Adipocyte (in vitro differentiated cells): ENCODE results near the gene TP53TG5.
A peak's percentile ranks its signal among the peaks of the same experiment; 100 is the strongest.

ENCODE experiments used
- DNase-seq: peaks from one replicate; pipeline ENCODE4 v3.0.0-alpha.2; 2015; ENCODE audit warnings: low read depth
- H3K27me3 ChIP-seq: replicated peaks from 2 replicates; pipeline ENCODE4 v1.7.0; 2013; ENCODE audit warnings: mild to moderate bottlenecking, low read length, moderate library complexity; ENCODE audit not compliant: control insufficient read depth, insufficient read depth
- H3K36me3 ChIP-seq: 2 replicates; pipeline ENCODE4 v1.7.0; 2013; ENCODE audit warnings: low read length, mild to moderate bottlenecking, moderate library complexity; ENCODE audit not compliant: control insufficient read depth, insufficient read depth, severe bottlenecking
- H3K4me1 ChIP-seq: 2 replicates; pipeline ENCODE4 v1.7.0; 2013; ENCODE audit warnings: mild to moderate bottlenecking, low read length, moderate library complexity; ENCODE audit not compliant: control insufficient read depth, insufficient read depth
- H3K4me3 ChIP-seq: 2 replicates; pipeline ENCODE4 v1.7.0; 2013; ENCODE audit warnings: mild to moderate bottlenecking, low read length, moderate library complexity
- H3K9ac ChIP-seq: 2 replicates; pipeline ENCODE4 v1.7.0; 2013; ENCODE audit warnings: mild to moderate bottlenecking, low read length, moderate library complexity
- H3K9me3 ChIP-seq: 2 replicates; pipeline ENCODE4 v1.7.0; 2013; ENCODE audit warnings: mild to moderate bottlenecking, low read length, moderate library complexity; ENCODE audit not compliant: control insufficient read depth

The TP53TG5 gene

GRCh38 chr20:45341939-45342854, 35.9 kb downstream of the TP53TG5 start:
- peak overlapping the region; percentile 95 for H3K4me3 ChIP-seq
- DNase-seq = peak; percentile 63
- H3K36me3 ChIP-seq = peaks cover 16% of the 10 kb centered on the region
- no peaks in the 10 kb centered on the region for H3K27me3 ChIP-seq
- peak overlapping the region; percentile 78 for H3K9ac ChIP-seq
- H3K9me3 ChIP-seq = no peaks in the 10 kb centered on the region
- peaks cover 94% of the 10 kb centered on the region for H3K4me1 ChIP-seq

- peak overlapping the region; percentile 78 for H3K9ac ChIP-seq
- H3K4me3 ChIP-seq = peak overlapping the region; percentile 61
- peaks cover 16% of the 10 kb centered on the region for H3K36me3 ChIP-seq
- no peak for DNase-seq
- H3K4me1 ChIP-seq = peaks cover 94% of the 10 kb centered on the region
- H3K9me3 ChIP-seq = no peaks in the 10 kb centered on the region
- no peaks in the 10 kb centered on the region for H3K27me3 ChIP-seq
These were observed 36.6 kb downstream of the TP53TG5 start for GRCh38 chr20:45341579-45341938.

- DNase-seq = no peak
- H3K9ac ChIP-seq = peak overlapping the region; percentile 78
- no peak overlapping the region for H3K4me3 ChIP-seq
- peaks cover 94% of the 10 kb centered on the region for H3K4me1 ChIP-seq
- H3K27me3 ChIP-seq = no peaks in the 10 kb centered on the region
- H3K9me3 ChIP-seq = no peaks in the 10 kb centered on the region
- H3K36me3 ChIP-seq = peaks cover 16% of the 10 kb centered on the region
These were observed 37.2 kb downstream of the TP53TG5 start for GRCh38 chr20:45340951-45341350.

DNA sequence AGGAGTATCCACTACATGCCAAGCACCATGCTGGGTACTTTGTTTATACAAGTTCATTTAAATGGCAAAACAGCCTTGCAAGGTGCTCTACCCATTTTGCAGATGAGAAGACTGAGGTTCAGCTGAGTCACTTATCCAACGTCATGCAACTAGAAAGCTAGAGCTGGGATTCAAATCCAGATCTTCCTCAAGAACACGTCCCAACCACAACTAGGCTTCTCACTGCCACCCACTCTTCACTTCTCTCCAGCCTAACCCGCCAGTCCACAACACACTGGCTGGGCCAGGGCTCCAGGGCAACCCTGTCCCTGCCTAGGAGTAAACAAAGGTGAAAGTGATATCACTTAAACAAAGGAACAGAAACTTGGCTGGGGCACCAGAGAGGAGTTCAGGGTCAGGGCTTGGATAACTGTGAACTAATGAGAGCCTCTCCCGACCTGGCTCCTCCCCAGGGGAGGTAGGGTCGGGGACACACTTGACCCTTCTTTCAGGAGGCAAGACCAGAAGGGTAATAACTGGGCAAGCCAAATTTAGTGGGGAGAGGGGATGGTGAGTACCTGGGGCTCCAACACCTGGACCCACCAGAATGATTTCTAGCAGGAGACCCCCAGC, 37.8 kb downstream of the TP53TG5 start:
- no peaks in the 10 kb centered on the region for H3K9me3 ChIP-seq
- H3K4me3 ChIP-seq = no peak overlapping the region
- no peak overlapping the region for H3K9ac ChIP-seq
- DNase-seq = no peak
- peaks cover 94% of the 10 kb centered on the region for H3K4me1 ChIP-seq
- no peaks in the 10 kb centered on the region for H3K27me3 ChIP-seq
- H3K36me3 ChIP-seq = peaks cover 21% of the 10 kb centered on the region

DNA sequence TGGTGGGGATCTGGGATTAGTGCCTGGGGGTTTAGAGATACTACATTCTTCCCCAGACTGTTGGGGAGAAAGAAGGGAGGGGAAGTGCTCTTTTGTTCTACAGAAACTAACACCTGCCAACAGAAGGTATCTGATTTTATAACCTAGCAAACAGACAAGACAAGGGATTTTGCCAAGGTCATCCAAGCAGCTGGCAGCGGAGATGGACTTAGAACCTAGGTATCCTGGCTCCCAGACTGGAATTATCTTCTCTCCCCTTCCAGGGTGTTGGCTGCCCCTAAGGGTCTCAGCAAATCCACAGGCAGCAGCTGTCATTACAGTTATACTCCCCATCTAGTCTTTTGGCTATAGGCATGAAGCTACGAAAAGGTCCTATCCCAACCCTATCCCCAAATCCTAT, 38.3 kb downstream of the TP53TG5 start:
- Histone ChIP-seq H3K9me3 (no peaks in the 10 kb centered on the region), H3K9ac (no peak overlapping the region), H3K27me3 (no peaks in the 10 kb centered on the region), H3K4me3 (no peak overlapping the region), H3K36me3 (peaks cover 26% of the 10 kb centered on the region), H3K4me1 (peaks cover 90% of the 10 kb centered on the region)
- DNase-seq = no peak

DNA sequence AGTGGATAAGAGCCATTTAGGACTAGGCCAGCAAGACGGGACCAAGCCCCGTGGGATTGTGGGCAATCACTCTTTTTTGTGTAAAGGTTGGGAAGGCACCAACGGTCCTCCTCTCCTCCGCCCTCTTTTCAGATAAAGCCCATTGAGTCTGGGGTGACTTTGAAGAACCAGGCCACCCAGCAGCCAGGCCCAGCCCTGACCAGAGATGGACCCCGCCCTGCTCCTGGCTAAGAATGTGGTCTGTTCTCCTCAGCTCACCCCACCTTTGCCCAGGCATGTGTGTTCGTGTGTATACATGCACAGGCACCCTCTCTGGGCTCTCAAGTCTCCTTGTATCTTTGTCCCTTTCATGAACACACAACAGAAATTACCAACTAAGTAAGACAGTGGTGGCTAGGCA, 39.0 kb downstream of the TP53TG5 start:
- Histone ChIP-seq H3K4me1 (peaks cover 83% of the 10 kb centered on the region), H3K4me3 (no peak overlapping the region), H3K9me3 (no peaks in the 10 kb centered on the region), H3K36me3 (peaks cover 31% of the 10 kb centered on the region), H3K9ac (no peak overlapping the region), H3K27me3 (no peaks in the 10 kb centered on the region)
- no peak for DNase-seq

GRCh38 chr20:45338121-45339030, 39.7 kb downstream of the TP53TG5 start:
- H3K9ac ChIP-seq = peak overlapping the region; percentile 59
- no peaks in the 10 kb centered on the region for H3K9me3 ChIP-seq
- H3K36me3 ChIP-seq = peaks cover 33% of the 10 kb centered on the region
- peaks cover 76% of the 10 kb centered on the region for H3K4me1 ChIP-seq
- DNase-seq = peak; percentile 47
- H3K4me3 ChIP-seq = no peak overlapping the region
- H3K27me3 ChIP-seq = no peaks in the 10 kb centered on the region

DNA sequence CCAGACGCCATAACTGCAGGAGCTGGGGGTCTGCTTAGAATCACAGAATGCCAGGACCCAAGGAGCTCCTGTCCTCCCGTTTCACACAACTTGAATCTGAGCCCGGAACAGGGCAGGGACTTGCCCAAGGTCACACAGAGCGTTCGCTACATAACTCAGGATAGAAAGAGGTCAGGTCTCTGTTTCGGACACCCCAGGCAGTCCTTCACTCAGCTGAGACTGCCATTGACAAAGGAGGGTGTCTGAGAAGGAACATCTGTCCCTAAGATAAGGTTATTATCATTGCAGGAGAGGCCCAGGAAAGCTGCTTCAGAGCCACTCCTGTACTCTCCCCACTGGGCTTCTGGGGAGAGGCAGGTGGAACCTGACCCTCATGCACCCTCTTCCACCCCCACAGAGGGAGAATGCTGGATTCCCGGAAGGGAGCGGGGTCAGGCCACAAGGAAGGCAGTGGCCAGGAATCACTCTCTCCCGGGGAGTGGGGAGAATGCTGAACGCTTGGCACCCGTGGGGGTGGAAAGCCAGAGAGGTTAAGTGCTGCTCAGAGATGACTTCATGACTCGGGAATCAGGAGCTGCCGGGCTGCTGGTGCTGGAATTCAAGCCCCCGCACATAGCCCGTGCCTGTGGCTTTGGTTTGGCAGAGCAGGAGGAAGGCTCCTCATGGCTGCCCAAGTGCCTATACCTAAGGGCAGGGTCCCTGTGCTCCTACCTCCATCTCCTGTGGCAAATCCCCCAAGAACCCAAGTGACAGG, 40.6 kb downstream of the TP53TG5 start:
- Histone ChIP-seq H3K4me3 (peak overlapping the region; percentile 40), H3K27me3 (no peaks in the 10 kb centered on the region), H3K9me3 (no peaks in the 10 kb centered on the region), H3K9ac (peak overlapping the region; percentile 64), H3K36me3 (peaks cover 41% of the 10 kb centered on the region), H3K4me1 (peaks cover 68% of the 10 kb centered on the region)
- DNase-seq = peak; percentile 91

GRCh38 chr20:45336530-45337366, 41.4 kb downstream of the TP53TG5 start:
- Histone ChIP-seq H3K4me1 (peaks cover 60% of the 10 kb centered on the region), H3K9me3 (no peaks in the 10 kb centered on the region), H3K27me3 (no peaks in the 10 kb centered on the region), H3K36me3 (peaks cover 49% of the 10 kb centered on the region), H3K9ac (peak overlapping the region; percentile 64), H3K4me3 (peak overlapping the region; percentile 40)
- peak; percentile 79 for DNase-seq

- H3K27me3 ChIP-seq = no peaks in the 10 kb centered on the region
- peaks cover 90% of the 10 kb centered on the region for H3K36me3 ChIP-seq
- H3K9me3 ChIP-seq = no peaks in the 10 kb centered on the region
- H3K4me1 ChIP-seq = peaks cover 2% of the 10 kb centered on the region
- H3K4me3 ChIP-seq = no peak overlapping the region
- H3K9ac ChIP-seq = no peak overlapping the region
- no peak for DNase-seq
These were observed 47.6 kb downstream of the TP53TG5 start for GRCh38 chr20:45330476-45330875.
